ENCODE results near the gene FNTB. TPM values are rescaled to one million over a fixed set of nuclear protein-coding genes. Genes with fewer than 3 reads are reported as not detected.

FNTB gene
- total and polyA plus RNA-seq, 2 donors (not counting 3 experiments of a cell fraction or from before 2014, with no cell fraction given) = 21.0 to 21.6 TPM

DNA sequence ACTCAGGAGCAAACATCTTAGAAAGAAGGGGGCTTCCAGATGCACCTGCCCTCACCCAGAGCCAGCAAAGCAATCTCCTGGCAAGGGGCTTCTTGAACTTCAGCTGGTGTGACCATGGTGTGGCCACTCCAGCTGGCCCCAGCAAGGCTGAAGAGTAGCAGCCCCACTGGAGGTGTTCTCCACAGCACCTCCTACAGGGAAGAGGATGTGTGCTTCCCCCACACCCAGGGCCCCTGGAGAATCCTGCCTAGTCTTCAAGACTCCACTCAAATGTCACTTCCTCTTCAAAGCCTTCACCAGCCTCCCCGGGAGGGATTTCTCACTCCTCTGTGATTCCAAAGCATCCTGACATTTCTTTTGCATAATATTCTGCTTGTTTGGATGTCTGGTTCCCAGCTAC lies 23.1 kb upstream of the FNTB start:
- POLR2A ChIA-PET = no interaction called here
- H3K4me1 ChIP-seq (ENCODE audit: control insufficient read depth, extremely low read depth, insufficient read depth, low read length) = peaks cover 8% of the 10 kb centered on the region
- BruUV-seq (replicated peaks) = no TSS peak
- dilution Hi-C loops (cut with MboI; ENCODE audit: extremely low pct_ligation_motif_present, low sequenced_read_pairs) (no loop called here), intact Hi-C loops (cut with micrococcal nuclease) (no loop called here)
- no peaks in the 10 kb centered on the region for H3K79me2 ChIP-seq (ENCODE audit: control insufficient read depth, insufficient read depth, low read length)
- DNase-seq (ENCODE audit: low read depth, low spot score) (no peak), FAIRE-seq (no peak)
- CTCF ChIA-PET = no interaction called here
- no peaks in the 10 kb centered on the region for H4K20me1 ChIP-seq (replicated peaks; ENCODE audit: control insufficient read depth, extremely low read depth, insufficient read depth, low read length)
- no peaks in the 10 kb centered on the region for H3K36me3 ChIP-seq (ENCODE audit: control insufficient read depth in 2 of 2, extremely low read depth in 1 of 2, insufficient read depth in 2 of 2, low read length in 2 of 2)
- H3K4me2 ChIP-seq (ENCODE audit: insufficient read depth, low read length) = no peak overlapping the region
- H3K4me3 ChIP-seq (replicated peaks in 1 of 3; ENCODE audit: insufficient read depth in 1 of 3, low read depth in 1 of 3, low read length in 3 of 3) = no peak overlapping the region
- H2AFZ ChIP-seq (ENCODE audit: low read depth, low read length) = no peak overlapping the region
- TF ChIP-seq, protein P1, sequence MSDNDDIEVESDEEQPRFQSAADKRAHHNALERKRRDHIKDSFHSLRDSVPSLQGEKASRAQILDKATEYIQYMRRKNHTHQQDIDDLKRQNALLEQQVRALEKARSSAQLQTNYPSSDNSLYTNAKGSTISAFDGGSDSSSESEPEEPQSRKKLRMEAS (IDR thresholded peaks at IDR 0.05; ENCODE audit: insufficient read depth, insufficient read length) = no peak
- TF ChIP-seq, protein P2, sequence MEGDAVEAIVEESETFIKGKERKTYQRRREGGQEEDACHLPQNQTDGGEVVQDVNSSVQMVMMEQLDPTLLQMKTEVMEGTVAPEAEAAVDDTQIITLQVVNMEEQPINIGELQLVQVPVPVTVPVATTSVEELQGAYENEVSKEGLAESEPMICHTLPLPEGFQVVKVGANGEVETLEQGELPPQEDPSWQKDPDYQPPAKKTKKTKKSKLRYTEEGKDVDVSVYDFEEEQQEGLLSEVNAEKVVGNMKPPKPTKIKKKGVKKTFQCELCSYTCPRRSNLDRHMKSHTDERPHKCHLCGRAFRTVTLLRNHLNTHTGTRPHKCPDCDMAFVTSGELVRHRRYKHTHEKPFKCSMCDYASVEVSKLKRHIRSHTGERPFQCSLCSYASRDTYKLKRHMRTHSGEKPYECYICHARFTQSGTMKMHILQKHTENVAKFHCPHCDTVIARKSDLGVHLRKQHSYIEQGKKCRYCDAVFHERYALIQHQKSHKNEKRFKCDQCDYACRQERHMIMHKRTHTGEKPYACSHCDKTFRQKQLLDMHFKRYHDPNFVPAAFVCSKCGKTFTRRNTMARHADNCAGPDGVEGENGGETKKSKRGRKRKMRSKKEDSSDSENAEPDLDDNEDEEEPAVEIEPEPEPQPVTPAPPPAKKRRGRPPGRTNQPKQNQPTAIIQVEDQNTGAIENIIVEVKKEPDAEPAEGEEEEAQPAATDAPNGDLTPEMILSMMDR (IDR thresholded peaks at IDR 0.05; ENCODE audit: extremely low read depth in 1 of 2, insufficient read depth in 1 of 2, low read depth in 1 of 2, low read length in 2 of 2) = peak in 1 of 2 donors; percentile 7
- H3K27ac ChIP-seq (ENCODE audit: insufficient read depth, low read depth, low read length) = no peak overlapping the region
- H3K9me1 ChIP-seq (replicated peaks; ENCODE audit: control insufficient read depth, extremely low read depth, insufficient read depth, low read length) = no peaks in the 10 kb centered on the region
- no peaks in the 10 kb centered on the region for H3K9me3 ChIP-seq (replicated peaks; ENCODE audit: control insufficient read depth, insufficient read depth, low read length)
- H3K27me3 ChIP-seq (ENCODE audit: control insufficient read depth in 2 of 2, insufficient read depth in 2 of 2, low read length in 2 of 2) = no peaks in the 10 kb centered on the region
- no peak overlapping the region for H3K9ac ChIP-seq (replicated peaks; ENCODE audit: extremely low read depth, insufficient read depth, low read length)

DNA sequence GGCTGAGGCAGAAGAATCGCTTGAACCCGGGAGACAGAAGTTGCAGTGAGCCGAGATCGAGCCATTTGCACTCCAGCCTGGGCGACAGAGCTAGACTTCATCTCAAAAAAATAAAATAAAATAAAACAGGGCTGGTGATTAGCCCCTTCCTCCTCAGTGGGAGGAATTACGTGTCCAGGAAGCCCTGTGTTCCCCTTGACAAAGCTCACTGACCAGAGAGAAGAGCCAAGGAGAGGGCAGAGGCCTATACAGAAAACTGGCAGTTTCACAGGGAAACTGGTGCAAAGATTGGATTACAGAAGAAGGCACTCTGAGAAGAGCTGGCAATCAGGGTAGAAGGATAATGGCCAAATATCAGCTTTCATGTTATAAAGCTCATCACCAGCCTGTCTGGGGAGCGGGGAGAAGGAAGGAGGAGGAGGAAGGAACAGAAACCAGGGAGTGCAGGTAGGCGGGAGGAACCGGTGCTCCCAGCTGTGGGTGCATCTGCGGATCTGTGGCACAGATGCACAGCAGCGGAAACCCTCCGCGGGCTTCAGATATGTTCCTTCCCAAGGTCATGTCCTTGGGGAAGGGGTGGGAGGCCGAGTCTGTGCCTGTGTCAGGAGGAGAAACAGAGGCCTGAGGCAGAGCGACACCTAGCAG lies 21.2 kb upstream of the FNTB start:
- peak; percentile 74 for DNase-seq (ENCODE audit: low read depth, low spot score)
- Histone ChIP-seq H4K20me1 (replicated peaks; ENCODE audit: control insufficient read depth, extremely low read depth, insufficient read depth, low read length) (no peaks in the 10 kb centered on the region), H3K9ac (replicated peaks; ENCODE audit: extremely low read depth, insufficient read depth, low read length) (peak overlapping the region; percentile 8), H2AFZ (ENCODE audit: low read depth, low read length) (peak overlapping the region; percentile 60), H3K4me3 (replicated peaks in 1 of 3; ENCODE audit: insufficient read depth in 1 of 3, low read depth in 1 of 3, low read length in 3 of 3) (no peak overlapping the region), H3K36me3 (ENCODE audit: control insufficient read depth in 2 of 2, extremely low read depth in 1 of 2, insufficient read depth in 2 of 2, low read length in 2 of 2) (no peaks in the 10 kb centered on the region), H3K4me2 (ENCODE audit: insufficient read depth, low read length) (peak overlapping the region; percentile 38), H3K9me3 (replicated peaks; ENCODE audit: control insufficient read depth, insufficient read depth, low read length) (no peaks in the 10 kb centered on the region), H3K4me1 (ENCODE audit: control insufficient read depth, extremely low read depth, insufficient read depth, low read length) (peaks cover 8% of the 10 kb centered on the region), H3K27ac (ENCODE audit: insufficient read depth, low read depth, low read length) (no peak overlapping the region), H3K9me1 (replicated peaks; ENCODE audit: control insufficient read depth, extremely low read depth, insufficient read depth, low read length) (no peaks in the 10 kb centered on the region), H3K79me2 (ENCODE audit: control insufficient read depth, insufficient read depth, low read length) (no peaks in the 10 kb centered on the region), H3K27me3 (ENCODE audit: control insufficient read depth in 2 of 2, insufficient read depth in 2 of 2, low read length in 2 of 2) (no peaks in the 10 kb centered on the region)
- BruUV-seq (replicated peaks) = no TSS peak
- intact Hi-C loops (cut with micrococcal nuclease) (no loop called here), dilution Hi-C loops (cut with MboI; ENCODE audit: extremely low pct_ligation_motif_present, low sequenced_read_pairs) (no loop called here)
- peak; percentile 81 for FAIRE-seq
- ChIA-PET CTCF (interaction anchor here (0.5 to 2.1 kb wide), 7 partner anchors 9 to 388 kb away, joined by 3 to 12 read pairs (median 5); no protein-coding TSS in a partner anchor), POLR2A (no interaction called here)
- TF ChIP-seq, protein P1 (IDR thresholded peaks at IDR 0.05; ENCODE audit: insufficient read depth, insufficient read length) = no peak
- peak; percentile 40 for TF ChIP-seq FOS (IDR thresholded peaks at IDR 0.05; ENCODE audit: borderline replicate concordance, insufficient read depth, low read length)

Data from endothelial cell of umbilical vein (primary cell).